NB4 (cell line): Measurements from ENCODE around the gene ASCL1.

Source experiments
- DNase-seq: peaks from one replicate; pipeline ENCODE4 v3.0.0; 2010; ENCODE audit warnings: low read depth
- H3K4me3 ChIP-seq: one replicate; pipeline ENCODE4 v1.5.1; 2011; ENCODE audit warnings: mild to moderate bottlenecking, low read depth, low read length, moderate library complexity
- CTCF ChIP-seq: IDR thresholded peaks from one replicate; pipeline ENCODE4 v1.5.1; 2012; ENCODE audit warnings: low read depth, low read length
- MAX ChIP-seq: IDR thresholded peaks from 2 replicates; pipeline ENCODE4 v1.6.1; 2011; ENCODE audit warnings: low read depth, low read length
- MYC ChIP-seq: IDR thresholded peaks from 2 replicates; pipeline ENCODE4 v1.6.1; 2011; ENCODE audit warnings: low read depth, low read length
- POLR2A ChIP-seq: IDR thresholded peaks from 2 replicates; pipeline ENCODE4 v1.6.1; 2011; ENCODE audit warnings: mild to moderate bottlenecking; ENCODE audit not compliant: insufficient read length; ENCODE audit errors: extremely low read depth

ASCL1 gene

GRCh38 chr12:102973583-102973982 lies 16.1 kb downstream of the ASCL1 start:
- TF ChIP-seq CTCF (no peak), MYC (no peak), MAX (no peak), POLR2A (no peak)
- DNase-seq: no peak
- no peak overlapping the region for H3K4me3 ChIP-seq

GRCh38 chr12:102976609-102977280 lies 19.3 kb downstream of the ASCL1 start:
- no peak overlapping the region for H3K4me3 ChIP-seq
- TF ChIP-seq POLR2A: no peak
- no peak for DNase-seq

- H3K4me3 ChIP-seq: no peak overlapping the region
- no peak for DNase-seq
- TF ChIP-seq POLR2A (no peak), CTCF (no peak), MYC (no peak), MAX (no peak)
Observed at GRCh38 chr12:102977945-102978706, 20.7 kb downstream of the ASCL1 start.

GRCh38 chr12:102980350-102980749 lies 22.9 kb downstream of the ASCL1 start:
- no peak overlapping the region for H3K4me3 ChIP-seq
- TF ChIP-seq MYC (no peak), POLR2A (no peak), CTCF (no peak), MAX (no peak)

GRCh38 chr12:102990419-102990818 lies 32.9 kb downstream of the ASCL1 start:
- no peak for DNase-seq
- no peak for TF ChIP-seq MAX
- TF ChIP-seq CTCF: no peak
- TF ChIP-seq MYC: no peak
- TF ChIP-seq POLR2A: no peak
- no peak overlapping the region for H3K4me3 ChIP-seq

More at GRCh38 chr12:102980350-102980749, 22.9 kb downstream of the ASCL1 start:
- no peak for DNase-seq

- no peak overlapping the region for H3K4me3 ChIP-seq
- DNase-seq: no peak
- TF ChIP-seq POLR2A (no peak), MYC (no peak), MAX (no peak), CTCF (no peak)
Observed at GRCh38 chr12:102992297-102992696, 34.8 kb downstream of the ASCL1 start.
